Thoracic aorta (tissue), 2 donors: Measurements from ENCODE around the gene SERPINE1. TPM values are rescaled to one million over a fixed set of nuclear protein-coding genes. Genes with fewer than 3 reads are reported as not detected.

Source experiments
- ATAC-seq: fragments of 150-250 bp; one replicate; pipeline ENCODE4 v1.8.0; 2017; ENCODE audit warnings: low read depth; ENCODE audit not compliant: insufficient number of reproducible peaks, low FRiP score
- DNase-seq: peaks from one replicate; pipeline ENCODE4 v3.0.0-alpha.2; 2020; ENCODE audit warnings: low spot score
- H3K27ac ChIP-seq, 2 donors: fragments of 200-600 bp; sonication (generic); 1 replicate in 1 of 2; 2 replicates in 1 of 2; pipeline ENCODE4 v1.5.1; 2016; ENCODE audit warnings: mild to moderate bottlenecking in 2 of 2, moderate library complexity in 2 of 2
- H3K27me3 ChIP-seq: fragments of 200-600 bp; sonication (generic); replicated peaks from 2 replicates; pipeline ENCODE4 v1.6.0; 2016; ENCODE audit warnings: mild to moderate bottlenecking; ENCODE audit not compliant: insufficient read depth
- H3K36me3 ChIP-seq: fragments of 200-600 bp; sonication (generic); one replicate; pipeline ENCODE4 v1.5.1; 2016
- H3K4me1 ChIP-seq, 2 donors: fragments of 200-600 bp; sonication (generic); 1 replicate in 1 of 2; 2 replicates in 1 of 2; pipeline versions ENCODE4 v1.5.1 to v1.6.0; 2016; ENCODE audit warnings: low read depth in 2 of 2, mild to moderate bottlenecking in 1 of 2; ENCODE audit not compliant: control insufficient read depth in 1 of 2
- H3K4me3 ChIP-seq: fragments of 200-600 bp; sonication (generic); 2 replicates; pipeline ENCODE4 v1.5.1; 2016; ENCODE audit warnings: mild to moderate bottlenecking
- H3K9me3 ChIP-seq: fragments of 200-600 bp; sonication (generic); 2 replicates; pipeline ENCODE4 v1.5.1; 2016
- total RNA-seq, 2 donors: library from RNA; depleted of rRNA; stranded (reverse); fragments of >200 nt; gene quantifications; one replicate each; pipeline versions ENCODE4 v1.1.0 to v1.2.3, GENCODE V29; 2016
- TF ChIP-seq, protein P1 (sequence below): fragments of 200-600 bp; sonication (generic); IDR thresholded peaks from one replicate; pipeline ENCODE4 v1.5.1; 2019; ENCODE audit warnings: antibody characterized with exemption

SERPINE1 gene
- total RNA-seq, 2 donors from 2014 or later: 542 to 1,009 TPM

DNA sequence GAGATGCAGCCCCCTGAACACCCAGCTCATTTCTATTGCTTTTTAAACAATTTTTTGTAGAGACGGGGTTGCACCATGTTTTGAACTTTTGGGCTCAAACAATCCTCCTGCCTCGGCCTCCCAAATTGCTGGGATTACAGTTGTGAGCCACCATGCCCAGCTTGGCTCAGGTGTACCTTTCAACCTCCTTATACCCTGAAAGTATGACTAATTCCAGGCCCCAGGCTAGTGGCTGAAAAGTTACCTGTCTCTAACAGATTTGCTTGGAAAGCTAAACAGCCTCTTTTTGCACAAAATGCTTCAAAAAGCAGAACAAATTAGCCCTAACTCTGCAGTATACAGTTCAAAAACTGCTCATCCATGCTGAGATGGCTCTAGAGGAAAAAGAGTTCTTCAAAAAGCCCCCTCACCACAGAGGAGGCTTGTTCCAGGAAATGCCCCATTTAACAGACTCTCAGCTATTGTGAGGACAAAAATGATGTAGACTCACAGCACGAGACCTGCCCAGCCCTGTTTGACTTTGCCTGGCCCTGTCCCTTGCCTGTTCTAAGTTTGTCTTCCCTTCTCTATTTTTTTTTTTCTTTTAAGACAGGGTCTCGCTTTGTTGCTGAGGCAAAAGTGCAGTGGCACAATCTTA lies 14.0 kb downstream of the SERPINE1 start:
- no peak for DNase-seq
- TF ChIP-seq, protein P1, sequence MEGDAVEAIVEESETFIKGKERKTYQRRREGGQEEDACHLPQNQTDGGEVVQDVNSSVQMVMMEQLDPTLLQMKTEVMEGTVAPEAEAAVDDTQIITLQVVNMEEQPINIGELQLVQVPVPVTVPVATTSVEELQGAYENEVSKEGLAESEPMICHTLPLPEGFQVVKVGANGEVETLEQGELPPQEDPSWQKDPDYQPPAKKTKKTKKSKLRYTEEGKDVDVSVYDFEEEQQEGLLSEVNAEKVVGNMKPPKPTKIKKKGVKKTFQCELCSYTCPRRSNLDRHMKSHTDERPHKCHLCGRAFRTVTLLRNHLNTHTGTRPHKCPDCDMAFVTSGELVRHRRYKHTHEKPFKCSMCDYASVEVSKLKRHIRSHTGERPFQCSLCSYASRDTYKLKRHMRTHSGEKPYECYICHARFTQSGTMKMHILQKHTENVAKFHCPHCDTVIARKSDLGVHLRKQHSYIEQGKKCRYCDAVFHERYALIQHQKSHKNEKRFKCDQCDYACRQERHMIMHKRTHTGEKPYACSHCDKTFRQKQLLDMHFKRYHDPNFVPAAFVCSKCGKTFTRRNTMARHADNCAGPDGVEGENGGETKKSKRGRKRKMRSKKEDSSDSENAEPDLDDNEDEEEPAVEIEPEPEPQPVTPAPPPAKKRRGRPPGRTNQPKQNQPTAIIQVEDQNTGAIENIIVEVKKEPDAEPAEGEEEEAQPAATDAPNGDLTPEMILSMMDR: no peak
- no peak for ATAC-seq

DNA sequence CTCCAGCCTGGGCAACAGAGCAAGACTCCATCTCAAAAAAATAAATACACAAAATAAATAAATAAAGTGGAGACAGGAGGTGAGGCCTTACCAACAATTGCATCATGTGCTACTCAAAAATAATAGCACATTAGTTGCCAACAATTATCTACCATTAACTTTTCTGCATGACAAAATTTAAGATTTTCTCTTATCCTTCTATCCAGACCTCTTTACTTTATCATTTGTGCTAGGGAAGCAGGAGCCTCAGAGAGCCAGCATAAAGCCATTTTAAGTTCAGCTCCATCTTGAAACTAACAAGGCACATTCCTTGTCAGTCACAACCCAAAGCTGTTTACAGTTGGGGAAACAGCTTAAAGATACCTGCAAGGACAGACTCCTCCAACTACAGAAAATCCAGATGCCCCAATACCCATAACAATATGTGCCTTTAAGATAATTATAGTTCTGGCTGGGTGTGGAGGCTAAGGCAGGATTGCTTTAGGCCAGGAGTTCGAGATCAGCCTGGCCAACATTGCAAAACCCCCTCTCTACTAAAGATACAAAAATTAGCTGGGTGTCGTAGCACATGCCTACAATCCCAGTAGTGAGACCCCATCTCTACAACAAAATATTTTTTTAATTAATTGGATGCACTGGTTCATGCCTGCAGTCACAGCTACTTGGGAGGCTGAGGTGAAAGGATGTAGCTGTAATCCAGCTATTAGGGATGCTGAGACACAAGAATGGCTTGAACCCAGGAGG lies 25.2 kb downstream of the SERPINE1 start:
- Histone ChIP-seq H3K36me3 (no peaks in the 10 kb centered on the region), H3K4me3 (no peak overlapping the region), H3K27ac (no peak overlapping the region), H3K9me3 (no peaks in the 10 kb centered on the region), H3K4me1 (peaks cover 5 to 12% of the 10 kb centered on the region in 2 donors), H3K27me3 (no peaks in the 10 kb centered on the region)
- DNase-seq (no peak), ATAC-seq (no peak)
- TF ChIP-seq, protein P1: no peak

More for the DNA sequence above, 14.0 kb downstream of the SERPINE1 start:
- Histone ChIP-seq H3K27ac (no peak overlapping the region), H3K4me3 (no peak overlapping the region), H3K4me1 (peaks cover 9 to 35% of the 10 kb centered on the region in 2 donors), H3K27me3 (no peaks in the 10 kb centered on the region), H3K9me3 (no peaks in the 10 kb centered on the region), H3K36me3 (peaks cover 19% of the 10 kb centered on the region)

DNA sequence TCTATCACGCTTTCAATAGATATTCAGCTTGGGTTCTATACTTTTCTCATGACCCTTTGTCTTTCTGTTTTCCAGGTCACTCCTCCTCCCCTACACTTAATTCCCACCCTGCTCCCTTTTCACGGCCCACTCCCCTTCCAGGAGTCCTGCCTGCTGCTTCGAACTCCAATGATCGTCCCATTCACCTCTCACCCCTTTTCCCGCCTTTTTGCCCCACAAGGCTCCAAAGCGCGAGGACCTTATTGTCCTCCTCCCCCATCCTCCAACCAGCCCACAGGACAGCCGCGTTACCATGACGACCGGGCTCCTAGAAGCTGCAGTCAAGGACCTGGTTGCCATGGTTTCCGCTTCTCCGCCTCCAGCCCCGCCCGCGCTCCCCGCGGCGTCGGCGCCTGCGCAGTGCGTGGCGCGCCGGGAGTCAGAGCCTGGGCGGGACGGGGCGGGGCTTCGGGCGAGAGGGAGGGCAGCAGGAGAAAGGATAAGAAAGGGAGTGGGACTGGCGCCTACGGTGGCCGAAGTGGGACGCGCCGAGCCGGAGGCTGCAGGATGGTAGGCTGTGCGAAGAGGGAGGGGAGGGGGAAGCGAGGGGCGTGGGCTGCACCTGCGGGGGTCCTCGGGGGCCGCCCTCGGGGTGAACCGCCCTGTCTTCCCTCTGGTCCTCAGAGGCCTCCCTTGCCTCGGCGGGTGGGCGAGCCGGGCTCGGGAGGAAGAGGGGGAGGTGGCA lies 27.2 kb downstream of the SERPINE1 start, which contains the start of gene AP1S1:
Gene AP1S1 (plus strand): TSS at position 508 of the 724 bp plus-strand sequence. CDS start 39 bp downstream, at position 547.
- ATAC-seq (peak; percentile 81), DNase-seq (peak; percentile 82)
- Histone ChIP-seq H3K4me1 (peaks cover 5 to 12% of the 10 kb centered on the region in 2 donors), H3K27me3 (no peaks in the 10 kb centered on the region), H3K9me3 (no peaks in the 10 kb centered on the region), H3K4me3 (peak within 1 kb of the TSS; percentile 88), H3K36me3 (peaks cover 11% of the 10 kb centered on the region), H3K27ac (no peak within 1 kb of the TSS)
- TF ChIP-seq, protein P1: no peak

DNA sequence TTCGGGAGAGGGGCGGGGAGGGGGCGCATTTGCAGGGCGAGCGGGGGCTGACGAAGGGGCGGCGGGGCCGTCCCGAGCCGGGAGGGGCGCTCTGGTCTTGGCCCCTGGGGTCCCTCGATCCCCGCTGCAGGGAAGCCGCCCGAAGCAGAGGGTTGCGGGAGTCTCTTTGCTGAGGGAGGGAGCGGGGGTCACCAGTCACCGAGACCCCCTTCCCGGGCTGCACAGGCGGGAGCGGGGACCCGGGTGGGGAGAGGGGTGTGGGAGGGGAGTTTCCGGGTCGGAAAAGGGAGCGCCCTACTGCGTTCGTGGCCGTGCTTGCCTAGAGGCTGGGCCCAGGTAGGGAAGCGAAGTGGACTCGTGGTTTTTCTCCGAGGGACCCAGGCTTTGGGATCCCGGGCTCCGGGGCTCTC lies 27.8 kb downstream of the SERPINE1 start:
- Histone ChIP-seq H3K36me3 (peaks cover 17% of the 10 kb centered on the region), H3K4me3 (peak overlapping the region; percentile 88), H3K4me1 (peaks cover 5 to 12% of the 10 kb centered on the region in 2 donors), H3K27me3 (no peaks in the 10 kb centered on the region), H3K27ac (no peak overlapping the region), H3K9me3 (no peaks in the 10 kb centered on the region)
- no peak for DNase-seq
- TF ChIP-seq, protein P1: no peak
- ATAC-seq: no peak

DNA sequence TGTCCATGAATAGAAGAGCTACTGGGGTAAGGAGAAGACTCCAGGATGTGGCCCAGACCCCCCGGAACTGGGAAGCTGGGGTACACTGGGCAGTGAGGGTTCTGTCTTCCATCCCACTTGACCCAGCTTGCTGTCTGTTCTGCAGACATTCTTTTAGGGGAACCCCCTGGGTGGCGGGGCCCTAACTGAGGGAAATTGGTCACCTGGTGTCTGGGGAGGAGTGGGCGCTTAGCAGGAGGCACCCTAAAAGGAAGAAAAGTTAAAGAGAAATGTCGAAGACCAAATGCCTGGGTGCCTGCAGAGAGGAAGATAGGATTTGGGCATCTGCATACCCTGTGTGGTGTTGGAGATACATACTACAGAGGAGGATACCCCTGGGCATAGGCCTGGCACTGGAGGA lies 28.4 kb downstream of the SERPINE1 start:
- ATAC-seq (no peak), DNase-seq (no peak)
- no peaks in the 10 kb centered on the region for H3K27me3 ChIP-seq
- no peak overlapping the region for H3K27ac ChIP-seq
- TF ChIP-seq, protein P1: no peak
- H3K9me3 ChIP-seq: no peaks in the 10 kb centered on the region
- peaks cover 21% of the 10 kb centered on the region for H3K36me3 ChIP-seq
- H3K4me1 ChIP-seq: peaks cover 5 to 12% of the 10 kb centered on the region in 2 donors
- H3K4me3 ChIP-seq: peak overlapping the region; percentile 88
